Measurements from ENCODE around the gene ITGB2.

The ITGB2 gene

GRCh38 chr21:44920694-44921604, at the start of gene ITGB2:
ITGB2 (minus strand) TSS chr21:44920899; CDS start chr21:44910782, 10,117 bp downstream.
- DNase-seq = no peak

GRCh38 chr21:44969931-44970755, 49.4 kb upstream of the ITGB2 start:
- no peak for DNase-seq

GRCh38 chr21:44969066-44969670, 48.5 kb upstream of the ITGB2 start:
- no peak for DNase-seq

- no peak for DNase-seq
These were observed 46.7 kb upstream of the ITGB2 start for GRCh38 chr21:44967082-44968047.

GRCh38 chr21:44966135-44967081, 45.7 kb upstream of the ITGB2 start:
- DNase-seq = no peak

- DNase-seq = no peak
These were observed 44.7 kb upstream of the ITGB2 start for GRCh38 chr21:44965251-44966022.

- no peak for DNase-seq
These were observed 43.7 kb upstream of the ITGB2 start for GRCh38 chr21:44964381-44964780.

- DNase-seq = no peak
These were observed 41.8 kb upstream of the ITGB2 start for GRCh38 chr21:44962403-44962966.

GRCh38 chr21:44960141-44961092, 39.7 kb upstream of the ITGB2 start:
- no peak for DNase-seq

- no peak for DNase-seq
These were observed 38.8 kb upstream of the ITGB2 start for GRCh38 chr21:44959376-44960091.

- DNase-seq = no peak
These were observed 37.9 kb upstream of the ITGB2 start for GRCh38 chr21:44958471-44959191.

- DNase-seq = no peak
These were observed 37.3 kb upstream of the ITGB2 start for GRCh38 chr21:44957901-44958451.

GRCh38 chr21:44957047-44957831, 36.5 kb upstream of the ITGB2 start:
- DNase-seq = no peak

- DNase-seq = no peak
These were observed 35.8 kb upstream of the ITGB2 start for GRCh38 chr21:44956356-44957046.

GRCh38 chr21:44955798-44956175, 35.1 kb upstream of the ITGB2 start:
- no peak for DNase-seq
